ENCODE measurements around the gene TRAPPC2L. TPM values are rescaled to one million over a fixed set of nuclear protein-coding genes. Genes with fewer than 3 reads are reported as not detected.

Gene TRAPPC2L
- total and polyA plus RNA-seq, 12 donors, result 37.5 to 63.3 (median 50.9) TPM

DNA sequence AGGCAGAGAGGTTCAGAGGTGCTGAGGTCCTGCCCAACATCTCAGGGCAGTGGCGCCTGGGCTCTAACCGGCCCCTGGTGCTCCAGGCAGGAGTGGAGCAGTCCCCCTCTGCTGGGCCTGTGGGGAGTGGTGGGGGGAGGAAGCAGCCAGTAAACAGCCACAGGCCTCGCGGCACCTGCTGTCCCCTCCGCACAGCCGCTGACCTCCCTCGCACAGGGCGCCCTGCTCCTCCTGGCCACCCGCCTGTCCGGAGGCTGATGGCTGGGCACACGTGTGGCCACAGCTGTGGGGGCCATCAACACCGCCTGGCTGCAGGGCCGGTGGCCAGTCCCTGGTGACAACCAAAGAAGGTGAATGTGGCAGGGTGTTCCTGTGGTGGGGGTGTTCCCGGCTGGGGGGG lies 46.3 kb downstream of the TRAPPC2L start:
- Histone ChIP-seq H3K27me3 (no peaks in the 10 kb centered on the region), H3K27ac (no peak overlapping the region), H3K9me3 (no peaks in the 10 kb centered on the region), H3K4me1 (peaks cover 0 to 41% (median 14%) of the 10 kb centered on the region in 9 donors), H3K36me3 (peaks cover 0 to 30% (median 0%) of the 10 kb centered on the region in 9 donors), H3K4me3 (no peak overlapping the region)
- DNase-seq (no peak), ATAC-seq (no peak)
- 68 to 70% methylated on average over 14 of the region's 14 CpGs for WGBS, 2 donors
- TF ChIP-seq, protein P1, sequence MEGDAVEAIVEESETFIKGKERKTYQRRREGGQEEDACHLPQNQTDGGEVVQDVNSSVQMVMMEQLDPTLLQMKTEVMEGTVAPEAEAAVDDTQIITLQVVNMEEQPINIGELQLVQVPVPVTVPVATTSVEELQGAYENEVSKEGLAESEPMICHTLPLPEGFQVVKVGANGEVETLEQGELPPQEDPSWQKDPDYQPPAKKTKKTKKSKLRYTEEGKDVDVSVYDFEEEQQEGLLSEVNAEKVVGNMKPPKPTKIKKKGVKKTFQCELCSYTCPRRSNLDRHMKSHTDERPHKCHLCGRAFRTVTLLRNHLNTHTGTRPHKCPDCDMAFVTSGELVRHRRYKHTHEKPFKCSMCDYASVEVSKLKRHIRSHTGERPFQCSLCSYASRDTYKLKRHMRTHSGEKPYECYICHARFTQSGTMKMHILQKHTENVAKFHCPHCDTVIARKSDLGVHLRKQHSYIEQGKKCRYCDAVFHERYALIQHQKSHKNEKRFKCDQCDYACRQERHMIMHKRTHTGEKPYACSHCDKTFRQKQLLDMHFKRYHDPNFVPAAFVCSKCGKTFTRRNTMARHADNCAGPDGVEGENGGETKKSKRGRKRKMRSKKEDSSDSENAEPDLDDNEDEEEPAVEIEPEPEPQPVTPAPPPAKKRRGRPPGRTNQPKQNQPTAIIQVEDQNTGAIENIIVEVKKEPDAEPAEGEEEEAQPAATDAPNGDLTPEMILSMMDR (IDR thresholded peaks at IDR 0.05), result no peak
- intact Hi-C loops (cut with DNase I), result no loop called here

DNA sequence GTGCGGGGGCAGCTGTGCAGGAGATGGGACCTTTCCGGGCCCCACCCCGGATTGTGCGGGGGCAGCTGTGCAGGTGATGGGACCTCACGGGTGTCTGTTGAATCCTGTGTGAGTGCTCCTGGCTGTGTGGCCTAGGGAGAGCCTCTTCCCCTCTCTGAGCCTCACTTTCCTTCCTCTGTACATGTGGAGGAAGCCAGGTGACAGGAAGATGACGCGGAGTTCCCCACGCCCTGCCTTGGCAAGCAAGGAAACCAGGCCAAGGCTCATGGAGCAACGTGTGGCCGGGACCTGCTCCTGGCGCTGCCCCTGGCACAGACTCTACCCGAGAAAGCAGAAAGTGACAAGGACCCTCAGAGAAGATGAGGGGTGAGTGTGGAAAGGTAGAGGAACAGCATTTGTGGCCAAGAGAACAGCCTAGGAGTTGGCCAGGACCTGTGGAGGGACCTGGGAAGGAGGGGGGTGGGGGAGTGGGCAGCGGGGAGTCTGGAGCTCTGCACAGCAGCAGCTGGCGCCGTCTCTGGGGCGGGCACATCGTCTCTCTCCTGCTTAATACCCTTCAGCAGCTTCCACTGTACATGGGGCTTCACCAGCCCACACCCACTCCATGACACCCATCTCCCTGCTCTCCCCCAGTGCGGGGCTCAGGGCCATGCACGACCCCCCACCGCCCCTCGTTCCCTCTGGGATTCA lies 47.9 kb downstream of the TRAPPC2L start:
- Histone ChIP-seq H3K36me3 (peaks cover 0 to 20% (median 0%) of the 10 kb centered on the region in 9 donors), H3K27ac (peak overlapping the region in 5 of 10 donors; percentile 15 to 48 (median 33)), H3K9me3 (no peaks in the 10 kb centered on the region), H3K27me3 (no peaks in the 10 kb centered on the region), H3K4me3 (peak overlapping the region in 2 of 10 donors; percentile 8 to 10), H3K4me1 (peaks cover 0 to 57% (median 22%) of the 10 kb centered on the region in 9 donors)
- DNase-seq, result no peak
- 67 to 75% methylated on average over 21 of the region's 21 CpGs for WGBS, 2 donors
- peak in 3 of 8 donors; percentile 7 to 70 (median 11) for ATAC-seq
- TF ChIP-seq, protein P1 (IDR thresholded peaks at IDR 0.05), result no peak
- intact Hi-C loops (cut with DNase I), result no loop called here

DNA sequence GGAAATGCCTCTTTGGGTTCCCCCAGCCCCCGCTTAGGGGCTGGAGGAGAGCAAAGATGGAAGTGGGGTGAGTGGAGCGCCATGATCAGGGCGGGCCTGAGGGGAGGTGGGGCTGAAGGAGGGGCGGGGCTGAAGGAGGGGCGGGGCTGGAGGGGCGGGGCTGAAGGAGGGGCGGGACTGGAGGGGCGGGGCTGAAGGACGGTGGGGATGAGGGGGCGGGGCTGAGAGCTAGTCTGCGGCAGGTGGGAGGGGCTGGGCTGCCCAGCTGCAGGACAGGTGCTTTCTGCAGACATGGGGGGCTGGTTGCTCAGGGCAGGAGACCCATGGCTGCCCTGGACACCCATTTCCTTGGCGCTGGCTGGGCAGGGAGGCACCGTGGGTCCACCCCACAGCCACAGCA lies 48.6 kb downstream of the TRAPPC2L start:
- Histone ChIP-seq H3K27ac (peak overlapping the region in 2 of 10 donors; percentile 15 to 33), H3K36me3 (peaks cover 0 to 15% (median 0%) of the 10 kb centered on the region in 9 donors), H3K4me1 (peaks cover 3 to 64% (median 25%) of the 10 kb centered on the region in 9 donors), H3K9me3 (no peaks in the 10 kb centered on the region), H3K27me3 (no peaks in the 10 kb centered on the region), H3K4me3 (no peak overlapping the region)
- DNase-seq (no peak), ATAC-seq (no peak)
- WGBS, 2 donors, result 36 to 45% methylated on average over 10 to 13 of the region's 13 CpGs
- TF ChIP-seq, protein P1 (IDR thresholded peaks at IDR 0.05), result no peak
- intact Hi-C loops (cut with DNase I), result no loop called here

DNA sequence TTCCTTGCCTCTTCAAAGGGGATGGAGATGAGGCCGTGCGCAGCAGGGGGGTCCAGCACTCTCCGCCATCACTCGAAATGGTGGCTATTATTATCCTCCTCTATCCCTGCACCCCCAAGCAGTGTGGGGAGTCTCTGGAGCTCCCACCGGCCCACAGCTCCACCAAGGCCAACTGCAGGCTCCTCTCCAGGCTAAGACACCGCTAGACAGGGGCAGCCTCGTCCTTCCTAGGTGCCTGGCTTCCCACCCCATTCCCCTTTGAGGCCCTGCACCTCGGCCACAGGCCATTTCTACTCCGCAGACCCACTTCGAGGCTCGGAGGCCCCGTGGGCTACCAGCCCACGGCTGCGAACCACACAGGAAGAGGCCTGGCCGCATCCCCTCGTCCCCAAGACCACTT lies 49.1 kb downstream of the TRAPPC2L start:
- no peaks in the 10 kb centered on the region for H3K27me3 ChIP-seq
- intact Hi-C loops (cut with DNase I), result no loop called here
- H3K36me3 ChIP-seq, result peaks cover 0 to 10% (median 0%) of the 10 kb centered on the region in 9 donors
- H3K4me3 ChIP-seq, result no peak overlapping the region
- ATAC-seq (no peak), DNase-seq (no peak)
- H3K9me3 ChIP-seq, result no peaks in the 10 kb centered on the region
- peaks cover 6 to 69% (median 29%) of the 10 kb centered on the region in 9 donors for H3K4me1 ChIP-seq
- WGBS, 2 donors, result 84 to 86% methylated on average over 16 of the region's 16 CpGs
- TF ChIP-seq, protein P1 (IDR thresholded peaks at IDR 0.05), result no peak
- peak overlapping the region in 1 of 10 donors; percentile 27 for H3K27ac ChIP-seq

Measured in heart right ventricle (tissue), 16 donors.